BJ (cell line): Measurements from ENCODE around the gene MEAK7. TPM values are rescaled to one million over a fixed set of nuclear protein-coding genes. Genes with fewer than 3 reads are reported as not detected.

Experiments used
- CTCF ChIA-PET: fragments of 350-600 bp; formaldehyde crosslinking; extraction: SDS; loops from one replicate; lab custom pipeline; 2021; ENCODE audit warnings: antibody characterized with exemption, inconsistent platforms; lab: Yijun Ruan, JAX
- POLR2A ChIA-PET: fragments of 300-600 bp; sonication (Branson Sonifier 250); formaldehyde crosslinking; extraction: SDS; loops from one replicate; lab custom pipeline; 2021; ENCODE audit warnings: antibody characterized with exemption; lab: Charles Lee
- DNase-seq: peaks from one replicate; pipeline ENCODE4 v3.0.0-alpha.2; 2011; ENCODE audit warnings: low read depth
- H3K27me3 ChIP-seq: 2 replicates; pipeline ENCODE4 v1.6.0; 2011; ENCODE audit warnings: low read length; ENCODE audit not compliant: control insufficient read depth, insufficient read depth
- H3K36me3 ChIP-seq: 2 replicates; pipeline ENCODE4 v1.5.1; 2011; ENCODE audit warnings: low read length; ENCODE audit not compliant: control insufficient read depth, insufficient read depth
- H3K4me3 ChIP-seq: 2 replicates; pipeline ENCODE4 v1.5.1; 2011; ENCODE audit warnings: low read depth, mild to moderate bottlenecking, control low read depth, low read length
- polyA plus RNA-seq: library from polyadenylated mRNA; depleted of rRNA; stranded (reverse); fragments of >200 nt; gene quantifications from 2 replicates; pipeline ENCODE4 v1.2.3, GENCODE V29; 2011
- TF ChIP-seq, protein P1 (sequence below): IDR thresholded peaks from 2 replicates; pipeline ENCODE4 v1.5.1; 2011; ENCODE audit warnings: low read depth, mild to moderate bottlenecking, control low read depth, inconsistent platforms, low read length, moderate library complexity; ENCODE audit not compliant: insufficient read depth

Gene MEAK7
- polyA plus RNA-seq, 1 experiment = 41.2 TPM

DNA sequence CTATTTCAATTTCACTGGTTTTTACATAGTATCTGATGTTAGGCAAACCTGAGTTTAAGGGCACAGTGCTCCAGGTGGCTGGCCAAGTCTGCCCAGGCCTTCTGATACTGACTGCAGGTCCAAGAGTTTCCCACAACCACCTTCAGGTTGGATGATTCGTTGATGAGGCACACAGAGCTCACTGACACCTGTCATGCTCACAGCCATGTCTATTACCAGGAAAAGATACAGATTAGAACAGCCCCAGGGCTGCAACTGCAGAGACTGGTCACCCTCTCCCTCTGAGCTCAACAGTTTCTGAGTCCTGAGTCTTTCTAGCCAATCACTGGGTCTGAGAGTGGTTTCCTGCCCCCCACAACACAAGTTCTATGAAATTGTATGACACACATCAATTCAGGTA is 37.2 kb downstream of the MEAK7 start:
- Histone ChIP-seq H3K27me3 (no peaks in the 10 kb centered on the region), H3K36me3 (peaks cover 5% of the 10 kb centered on the region), H3K4me3 (no peak overlapping the region)
- CTCF ChIA-PET = interaction anchor here (1.2 to 1.4 kb wide), 2 partner anchors 10 to 17 kb away, joined by 3 read pairs; no protein-coding TSS in a partner anchor
- TF ChIP-seq, protein P1, sequence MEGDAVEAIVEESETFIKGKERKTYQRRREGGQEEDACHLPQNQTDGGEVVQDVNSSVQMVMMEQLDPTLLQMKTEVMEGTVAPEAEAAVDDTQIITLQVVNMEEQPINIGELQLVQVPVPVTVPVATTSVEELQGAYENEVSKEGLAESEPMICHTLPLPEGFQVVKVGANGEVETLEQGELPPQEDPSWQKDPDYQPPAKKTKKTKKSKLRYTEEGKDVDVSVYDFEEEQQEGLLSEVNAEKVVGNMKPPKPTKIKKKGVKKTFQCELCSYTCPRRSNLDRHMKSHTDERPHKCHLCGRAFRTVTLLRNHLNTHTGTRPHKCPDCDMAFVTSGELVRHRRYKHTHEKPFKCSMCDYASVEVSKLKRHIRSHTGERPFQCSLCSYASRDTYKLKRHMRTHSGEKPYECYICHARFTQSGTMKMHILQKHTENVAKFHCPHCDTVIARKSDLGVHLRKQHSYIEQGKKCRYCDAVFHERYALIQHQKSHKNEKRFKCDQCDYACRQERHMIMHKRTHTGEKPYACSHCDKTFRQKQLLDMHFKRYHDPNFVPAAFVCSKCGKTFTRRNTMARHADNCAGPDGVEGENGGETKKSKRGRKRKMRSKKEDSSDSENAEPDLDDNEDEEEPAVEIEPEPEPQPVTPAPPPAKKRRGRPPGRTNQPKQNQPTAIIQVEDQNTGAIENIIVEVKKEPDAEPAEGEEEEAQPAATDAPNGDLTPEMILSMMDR = no peak
- POLR2A ChIA-PET = no interaction called here
- no peak for DNase-seq

DNA sequence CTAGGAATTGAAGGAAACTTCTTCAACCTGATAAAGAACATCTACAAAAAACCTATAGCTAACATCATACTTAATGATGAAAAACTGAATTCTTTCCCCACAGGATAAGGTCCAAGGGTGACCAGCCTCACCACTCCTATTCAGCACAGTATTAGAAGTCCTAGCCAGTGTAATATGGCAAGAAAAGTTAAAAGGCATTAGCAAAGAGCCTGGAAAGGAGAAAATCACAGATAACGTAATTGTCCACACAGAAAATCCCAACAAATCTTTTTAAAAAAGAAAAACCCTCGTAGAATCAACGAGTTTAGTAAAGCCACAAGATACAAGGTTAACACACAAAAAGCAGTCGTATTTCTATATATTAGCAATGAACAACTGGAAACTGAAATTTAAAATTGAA is 37.8 kb downstream of the MEAK7 start:
- TF ChIP-seq, protein P1 = no peak
- peaks cover 5% of the 10 kb centered on the region for H3K36me3 ChIP-seq
- no peaks in the 10 kb centered on the region for H3K27me3 ChIP-seq
- no peak overlapping the region for H3K4me3 ChIP-seq
- no peak for DNase-seq
- ChIA-PET POLR2A (no interaction called here), CTCF (interaction anchor here (1.2 to 1.4 kb wide), 2 partner anchors 10 to 18 kb away, joined by 3 read pairs; no protein-coding TSS in a partner anchor)

GRCh38 chr16:84465154-84465553 is 39.3 kb downstream of the MEAK7 start:
- no peaks in the 10 kb centered on the region for H3K27me3 ChIP-seq
- ChIA-PET CTCF (interaction anchor here (0.6 kb wide), 1 partner anchor 72 kb away, joined by 3 read pairs; no protein-coding TSS in a partner anchor), POLR2A (no interaction called here)
- DNase-seq = no peak
- TF ChIP-seq, protein P1 = no peak
- peaks cover 11% of the 10 kb centered on the region for H3K36me3 ChIP-seq
- no peak overlapping the region for H3K4me3 ChIP-seq

DNA sequence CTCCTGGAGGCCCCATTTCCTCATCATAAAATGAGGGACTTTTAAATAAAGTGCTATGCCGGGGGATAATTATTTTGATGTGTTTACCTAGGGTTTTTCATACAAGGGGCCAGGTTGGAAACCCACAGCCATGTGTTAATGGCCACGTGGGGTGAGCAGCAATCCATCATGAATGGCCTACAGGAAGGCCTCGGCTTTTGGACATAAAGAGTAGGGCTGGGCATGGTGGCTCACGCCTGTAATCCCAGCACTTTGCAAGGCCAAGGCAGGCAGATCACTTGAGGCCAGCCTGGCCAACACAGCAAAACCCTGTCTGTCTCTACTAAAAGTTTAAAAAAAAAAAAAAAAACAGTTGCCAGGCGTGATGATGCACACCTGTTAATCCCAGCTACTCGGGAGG is 40.3 kb downstream of the MEAK7 start:
- TF ChIP-seq, protein P1 = no peak
- Histone ChIP-seq H3K4me3 (no peak overlapping the region), H3K27me3 (no peaks in the 10 kb centered on the region), H3K36me3 (peaks cover 11% of the 10 kb centered on the region)
- POLR2A ChIA-PET = no interaction called here
- CTCF ChIA-PET = interaction anchor here (0.6 kb wide), 1 partner anchor 193 kb away, joined by 3 read pairs; no protein-coding TSS in a partner anchor
- DNase-seq = no peak

DNA sequence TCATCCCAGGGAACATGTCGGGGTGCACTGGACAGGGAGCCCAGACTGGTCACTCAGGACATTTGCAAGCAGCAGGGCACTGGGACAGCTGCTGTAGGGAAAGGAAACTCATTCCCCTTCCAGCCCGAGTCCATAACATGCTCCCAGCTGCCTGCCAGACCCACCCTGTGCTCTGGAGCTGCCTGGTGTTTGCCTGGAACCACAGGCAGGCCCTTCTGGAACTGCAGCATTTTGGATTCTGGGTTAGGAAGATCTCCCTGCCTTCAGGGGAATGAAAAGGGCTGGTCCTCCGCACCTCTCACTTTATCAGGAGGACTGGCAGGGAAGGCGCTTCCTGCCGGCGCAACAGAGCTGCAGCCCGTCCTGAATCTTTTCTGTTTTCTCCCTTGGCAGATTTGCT is 41.2 kb downstream of the MEAK7 start:
- DNase-seq = no peak
- Histone ChIP-seq H3K27me3 (no peaks in the 10 kb centered on the region), H3K4me3 (no peak overlapping the region), H3K36me3 (peaks cover 11% of the 10 kb centered on the region)
- CTCF ChIA-PET = interaction anchor here (0.6 to 1.0 kb wide), 2 partner anchors 13 to 271 kb away, joined by 4 read pairs; no protein-coding TSS in a partner anchor
- TF ChIP-seq, protein P1 = no peak
- POLR2A ChIA-PET = no interaction called here
